Endometrium (tissue), 2 donors: ENCODE results near the gene TPST2.
"Not testable (repeated sequence)": the region's sequence is repeated elsewhere in the genome, so short reads cannot be mapped to it uniquely, and the experiment has no call there.

Source experiments
- FAIRE-seq: peaks from 2 replicates; lab custom pipeline; 2012; peaks lifted over from hg19 to GRCh38; lab: Jason Lieb, UNC
- donor health status: control.
- donor health status: control.

TPST2 gene

DNA sequence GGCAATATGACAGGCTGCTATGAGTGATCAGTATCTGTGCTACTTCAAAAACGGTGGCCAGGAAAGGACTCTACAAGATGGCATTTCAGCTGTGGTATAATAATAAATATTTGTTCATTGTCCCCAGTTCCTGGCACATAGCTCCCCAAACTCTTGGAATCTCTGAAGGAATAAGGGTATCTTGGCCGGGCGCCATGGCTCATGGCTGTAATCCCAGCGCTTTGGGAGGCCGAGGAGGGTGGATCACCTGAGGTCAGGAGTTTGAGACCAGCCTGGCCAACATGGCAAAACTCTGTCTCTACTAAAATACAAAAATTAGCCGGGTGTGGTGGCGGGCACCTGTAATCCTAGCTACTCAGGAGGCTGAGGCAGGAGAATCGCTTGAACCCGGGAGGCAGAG is 61.4 kb downstream of the TPST2 start:
- not testable (repeated sequence) for FAIRE-seq

DNA sequence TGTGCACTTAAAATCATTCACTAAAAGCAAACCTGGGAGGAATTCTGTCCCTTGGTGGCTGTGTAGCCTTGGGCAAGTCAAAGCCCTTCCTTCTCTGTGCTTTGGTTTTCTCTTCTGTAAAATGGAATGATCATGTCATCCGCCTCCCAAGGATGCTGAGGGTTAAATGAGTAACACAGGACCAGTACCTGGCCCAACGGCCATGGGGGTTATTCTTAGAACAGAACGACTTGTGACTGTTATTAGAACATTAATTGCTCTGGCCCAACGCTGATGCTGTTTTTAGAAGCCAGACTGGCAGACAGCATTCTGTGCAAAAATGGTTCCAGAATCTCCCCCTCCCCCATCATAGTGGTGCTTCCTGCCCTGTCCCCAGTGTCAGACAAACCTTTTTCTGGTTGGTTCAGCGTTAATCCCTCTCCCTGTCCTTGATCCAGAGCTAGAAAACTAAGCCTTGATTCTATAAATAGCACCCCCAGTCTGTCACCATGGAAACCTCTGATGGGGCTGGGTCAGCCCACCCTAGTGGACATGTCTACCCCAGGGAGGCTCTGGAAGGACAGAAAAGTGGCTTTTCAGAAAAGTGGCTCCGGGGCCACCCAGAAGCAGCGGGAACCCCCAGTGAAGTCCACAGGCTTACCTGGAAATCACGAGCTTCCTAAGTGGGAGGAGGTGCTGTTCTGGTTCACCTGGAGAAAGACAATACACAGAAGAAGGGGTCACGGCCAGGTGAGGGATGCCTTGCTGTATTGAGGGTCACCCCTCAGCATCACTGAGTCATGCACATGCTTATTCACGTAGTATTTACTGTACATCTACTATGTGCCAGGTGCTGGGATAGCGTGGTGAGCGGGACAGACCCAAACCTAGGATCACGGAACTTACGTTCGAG is 62.1 kb downstream of the TPST2 start:
- no peak for FAIRE-seq

DNA sequence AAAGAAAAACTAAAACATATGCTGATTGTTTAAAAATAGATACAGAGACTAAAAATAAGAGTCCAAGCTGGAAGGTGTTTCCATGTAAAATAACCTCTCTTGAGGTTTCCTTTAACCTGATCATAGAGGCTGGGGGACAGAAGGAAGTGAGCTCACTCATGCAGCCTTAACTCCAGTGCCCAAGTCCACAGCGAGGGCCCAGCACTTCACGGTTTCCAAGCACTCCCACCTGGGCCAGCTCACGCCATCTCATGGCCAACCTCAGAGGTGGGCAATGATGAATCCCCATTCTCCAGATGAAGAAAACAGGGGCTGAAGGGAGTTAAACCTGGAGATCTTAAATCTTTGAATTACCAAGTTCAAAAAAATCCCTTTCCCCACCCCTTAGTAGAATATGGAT is 62.8 kb downstream of the TPST2 start:
- no peak for FAIRE-seq

DNA sequence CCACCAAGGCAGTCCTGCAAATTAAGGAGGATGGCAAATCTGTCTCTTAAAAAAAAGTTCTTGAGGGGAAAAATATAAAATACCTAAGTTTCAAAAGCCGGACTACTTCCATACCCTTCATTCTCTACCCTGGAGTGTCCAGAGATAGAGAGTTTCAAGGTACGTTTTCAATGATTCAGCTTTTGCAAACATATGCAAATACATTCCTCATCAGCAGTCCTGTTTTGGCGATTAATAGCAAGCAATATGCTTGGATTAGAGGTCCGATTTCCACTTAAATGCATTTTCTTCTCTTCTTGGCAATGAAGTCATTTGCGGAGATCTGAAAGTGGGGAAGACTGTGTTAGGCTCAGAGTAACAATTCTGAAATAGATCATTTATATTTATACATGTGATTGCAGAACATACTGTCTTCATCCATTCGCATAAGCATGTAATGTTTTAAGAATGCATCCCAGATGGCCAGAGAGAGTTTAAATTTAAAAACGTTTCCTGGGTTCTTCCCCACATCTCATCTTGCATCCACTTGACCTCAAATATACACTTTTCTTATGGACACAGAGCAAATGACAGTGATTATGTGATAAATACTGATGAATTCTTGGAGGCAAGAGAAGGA is 63.9 kb downstream of the TPST2 start:
- no peak for FAIRE-seq

DNA sequence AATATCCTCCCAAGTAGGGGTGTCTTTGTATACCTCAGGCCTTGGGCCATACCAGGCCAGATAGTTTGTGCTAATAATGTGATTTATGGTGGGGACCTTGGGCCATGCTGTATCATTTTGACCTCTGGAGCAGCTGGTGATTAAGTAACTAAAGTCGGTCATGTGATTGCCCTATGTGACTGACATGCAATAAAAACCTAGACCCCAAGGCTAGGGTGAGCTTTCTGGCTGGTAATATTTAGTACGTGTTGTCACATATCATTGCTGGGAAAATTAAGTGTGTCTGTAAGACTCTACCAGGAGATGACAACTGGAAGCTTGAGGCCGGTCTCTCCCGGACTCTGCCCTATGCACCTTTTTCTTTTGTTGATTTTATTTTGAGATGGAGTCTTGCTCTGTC is 65.1 kb downstream of the TPST2 start:
- no peak for FAIRE-seq

DNA sequence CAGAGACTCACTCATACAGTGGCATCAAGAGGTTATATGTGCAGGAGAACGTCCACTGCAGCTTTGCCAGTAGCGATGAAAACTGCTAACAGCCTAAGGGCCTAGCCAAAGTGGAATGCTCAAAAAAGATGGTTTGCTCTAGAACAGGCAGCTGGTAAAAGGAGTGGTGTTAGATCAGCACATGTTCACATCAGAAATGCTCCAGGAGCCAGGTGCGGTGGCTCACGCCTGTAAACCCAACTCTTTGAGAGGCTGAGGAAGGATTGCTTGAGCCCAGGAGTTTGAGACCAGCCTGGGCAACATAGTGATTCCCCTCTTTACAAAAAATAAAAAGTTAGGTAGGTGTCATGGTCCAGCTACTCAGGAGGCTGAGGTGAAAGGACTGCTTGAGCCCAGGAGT is 67.3 kb downstream of the TPST2 start:
- no peak for FAIRE-seq

DNA sequence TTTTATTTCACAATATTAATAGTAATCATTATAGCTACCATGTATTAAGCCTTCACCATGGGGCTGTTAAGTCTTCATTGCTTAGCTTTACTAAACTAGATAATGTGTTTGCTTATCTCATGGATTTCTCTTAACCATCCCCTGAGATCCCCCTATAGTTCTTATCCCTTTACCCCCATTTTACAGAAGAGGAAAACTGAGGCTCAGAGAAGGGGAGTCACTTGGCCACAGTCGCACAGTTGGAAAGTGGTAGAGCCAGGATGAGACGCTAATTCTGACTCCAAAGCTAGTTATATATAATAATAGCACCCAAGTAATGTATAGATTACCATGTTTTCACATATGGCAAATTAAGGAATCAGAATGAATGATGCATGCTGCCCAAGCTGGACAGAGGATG is 67.9 kb downstream of the TPST2 start:
- no peak for FAIRE-seq

DNA sequence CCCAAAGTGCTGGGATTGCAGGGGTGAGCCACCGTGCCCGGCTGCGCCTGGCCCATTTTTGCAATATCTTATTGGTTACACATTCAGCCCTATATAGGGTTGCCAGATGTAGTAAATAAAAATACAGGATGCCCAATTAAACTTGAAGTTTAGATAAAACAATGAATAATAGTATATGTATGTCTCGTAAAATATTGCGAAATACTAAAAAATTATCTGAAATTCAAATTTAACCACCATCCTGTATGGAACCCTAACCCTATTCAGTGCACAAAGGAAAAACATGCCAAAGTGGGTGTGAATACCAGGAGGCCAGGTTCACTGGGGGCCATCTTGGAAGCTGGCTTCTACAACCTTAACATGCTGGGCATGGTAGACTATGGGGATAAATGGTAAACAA is 72.5 kb downstream of the TPST2 start:
- no peak for FAIRE-seq

DNA sequence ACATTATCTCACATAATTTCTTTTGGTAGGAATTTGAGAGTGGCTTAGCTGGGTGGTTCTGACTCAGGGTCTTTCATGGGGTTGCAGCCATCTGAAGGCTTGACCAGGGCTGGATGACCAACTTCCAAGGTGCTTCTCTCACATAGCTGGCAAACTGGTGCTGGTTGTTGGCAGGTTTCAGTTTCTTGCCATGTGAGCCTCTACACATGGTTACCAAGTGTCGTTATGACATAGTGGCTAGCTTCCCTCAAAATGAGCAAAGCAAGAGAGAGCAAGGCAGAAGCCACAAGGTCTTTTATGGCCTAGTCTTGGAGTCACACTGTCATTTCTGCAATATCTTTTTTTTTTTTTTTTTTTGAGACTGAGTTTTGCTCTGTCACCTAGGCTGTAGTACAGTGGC is 73.4 kb downstream of the TPST2 start:
- no peak for FAIRE-seq

DNA sequence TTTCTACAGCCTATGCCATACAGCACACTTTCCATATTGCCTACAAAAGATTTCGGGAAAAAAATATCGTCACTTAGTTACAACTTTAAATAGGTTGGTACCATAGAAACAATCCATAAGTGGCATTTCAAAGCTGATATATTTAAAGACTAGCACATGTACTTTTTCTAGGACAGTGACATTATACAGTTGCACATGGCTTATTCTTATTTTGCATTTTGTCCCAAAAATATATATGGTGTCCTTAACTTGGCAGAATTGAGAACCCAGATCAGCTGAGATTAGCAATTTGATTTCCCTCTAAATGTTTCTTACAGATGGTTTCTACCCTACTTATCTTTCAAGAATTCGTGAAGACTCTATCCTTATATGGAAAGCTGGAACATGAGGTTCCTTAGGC is 74.0 kb downstream of the TPST2 start:
- FAIRE-seq, result no peak

DNA sequence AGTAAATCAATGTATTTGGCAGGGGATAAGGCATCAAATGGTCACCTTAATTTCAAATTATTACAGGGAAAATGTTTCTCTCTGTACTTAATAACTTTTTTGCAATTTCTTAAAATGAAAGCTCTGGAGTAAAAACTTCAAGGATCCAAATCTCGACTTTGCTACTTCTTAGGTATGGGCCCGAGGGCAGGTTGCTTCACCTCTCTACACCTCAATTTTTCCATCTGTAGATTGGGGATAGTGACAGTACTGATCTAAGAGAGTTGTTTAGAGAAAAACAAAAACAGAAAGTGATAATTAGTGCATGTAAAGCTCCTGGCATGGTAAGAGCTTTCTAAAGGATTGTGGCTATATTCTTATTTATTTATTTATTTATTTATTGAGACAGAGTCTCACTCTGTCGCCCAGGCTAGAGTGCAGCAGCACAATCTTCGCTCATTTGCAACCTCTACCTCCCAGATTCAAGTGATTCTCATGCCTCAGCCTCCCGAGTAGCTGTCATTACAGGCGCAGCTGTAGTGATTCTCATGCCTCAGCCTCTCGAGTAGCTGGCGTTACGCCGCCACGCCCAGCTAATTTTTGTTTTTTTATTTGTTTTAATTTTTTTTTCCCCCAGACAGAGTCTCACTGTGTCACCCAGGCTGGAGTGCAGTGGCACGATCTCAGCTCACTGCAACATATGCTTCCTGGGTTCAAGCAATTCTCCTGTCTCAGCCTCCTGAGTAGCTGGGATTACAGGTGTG is 75.3 kb downstream of the TPST2 start:
- no peak for FAIRE-seq

DNA sequence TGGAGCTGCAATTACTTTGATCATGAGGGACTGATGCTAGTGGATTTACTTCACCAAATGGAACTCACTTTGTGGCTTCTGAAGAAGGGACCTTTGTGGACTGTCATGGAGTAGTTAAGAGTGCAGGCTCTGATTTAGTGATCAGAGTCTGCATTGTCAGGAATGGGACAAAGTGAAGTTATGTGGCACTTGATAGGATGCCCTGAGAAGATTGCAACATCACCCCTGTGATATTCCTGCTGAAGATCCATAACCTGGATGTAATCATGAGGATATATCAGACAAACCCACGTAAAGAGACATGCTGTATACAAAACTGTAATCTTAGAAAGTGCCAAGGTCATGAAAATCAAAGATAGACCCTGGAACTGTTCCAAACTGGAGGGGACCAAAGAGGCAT is 76.1 kb downstream of the TPST2 start:
- FAIRE-seq, result no peak

DNA sequence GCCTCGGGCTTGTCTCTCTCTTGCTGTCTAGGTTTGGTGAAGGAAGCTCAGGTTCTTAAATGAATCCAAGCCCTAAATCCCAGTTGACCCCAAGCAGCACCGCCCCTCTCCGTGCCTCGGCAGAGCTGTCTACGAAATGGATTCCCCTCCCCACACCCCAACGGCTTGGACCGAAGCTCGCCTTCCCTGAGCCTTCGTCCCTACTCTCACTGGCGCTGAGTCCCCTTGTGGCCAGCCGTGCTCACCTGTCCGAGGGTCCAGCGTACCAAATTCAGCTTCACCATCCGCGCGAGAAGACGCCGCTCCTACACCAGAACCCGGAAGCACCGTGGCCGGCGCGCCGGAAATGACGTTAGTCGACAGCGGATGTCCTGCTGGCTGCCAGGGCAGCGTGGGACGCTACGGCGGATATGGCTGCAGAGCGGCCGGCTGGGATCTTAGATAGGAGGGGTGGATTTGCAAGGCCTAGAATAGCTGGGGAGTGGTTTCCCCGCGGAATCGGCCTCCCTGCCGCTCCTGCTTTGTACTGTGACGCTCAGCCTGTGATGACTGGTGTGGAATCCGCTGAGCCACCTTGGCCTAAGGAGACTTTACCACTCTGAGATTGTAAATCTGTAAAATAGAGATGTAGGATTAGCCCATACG is 77.7 kb downstream of the TPST2 start, which contains the start of gene TFIP11:
Gene TFIP11 (minus strand): TSS at position 325 of the 645 bp plus-strand sequence. CDS start 2,201 bp downstream, outside the sequence.
- peak; percentile 69 for FAIRE-seq

DNA sequence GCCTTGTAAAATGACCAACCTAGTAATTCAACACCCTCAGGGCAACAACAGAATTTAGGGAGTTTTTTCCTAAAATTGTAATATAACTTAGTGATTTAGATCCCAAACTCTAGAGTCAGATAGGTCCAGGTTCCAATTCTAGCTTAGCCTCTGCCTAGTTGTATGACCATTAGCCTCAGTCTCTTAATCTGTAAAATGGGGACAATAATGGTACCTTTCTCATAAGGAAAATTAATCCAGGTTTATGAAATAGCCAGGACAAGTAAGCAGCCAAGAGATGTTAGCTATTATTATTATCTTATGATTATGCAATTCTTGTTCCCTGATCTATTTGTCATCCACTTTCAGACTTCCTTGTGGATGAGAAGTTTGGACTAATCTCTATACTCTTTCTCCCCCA is 81.8 kb downstream of the TPST2 start:
- FAIRE-seq, result no peak

DNA sequence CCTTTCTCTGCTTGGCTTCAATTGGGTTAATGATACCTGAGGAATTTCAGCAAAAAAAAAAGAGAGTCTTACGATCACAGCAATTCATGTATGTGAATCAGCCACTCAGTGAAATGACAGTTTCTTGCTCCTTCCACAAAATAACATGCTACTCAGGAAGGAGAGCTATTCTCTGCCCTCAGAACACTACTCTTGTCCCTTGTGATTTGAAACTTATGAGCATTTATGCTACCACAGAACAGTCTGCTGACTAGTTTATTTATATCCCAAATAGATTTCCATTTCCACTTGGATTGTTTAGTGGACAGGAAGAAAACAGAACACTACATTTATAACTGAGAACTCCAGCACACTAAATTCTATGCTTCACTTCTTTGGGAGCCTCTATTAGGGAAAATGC is 86.2 kb downstream of the TPST2 start:
- FAIRE-seq, result no peak

DNA sequence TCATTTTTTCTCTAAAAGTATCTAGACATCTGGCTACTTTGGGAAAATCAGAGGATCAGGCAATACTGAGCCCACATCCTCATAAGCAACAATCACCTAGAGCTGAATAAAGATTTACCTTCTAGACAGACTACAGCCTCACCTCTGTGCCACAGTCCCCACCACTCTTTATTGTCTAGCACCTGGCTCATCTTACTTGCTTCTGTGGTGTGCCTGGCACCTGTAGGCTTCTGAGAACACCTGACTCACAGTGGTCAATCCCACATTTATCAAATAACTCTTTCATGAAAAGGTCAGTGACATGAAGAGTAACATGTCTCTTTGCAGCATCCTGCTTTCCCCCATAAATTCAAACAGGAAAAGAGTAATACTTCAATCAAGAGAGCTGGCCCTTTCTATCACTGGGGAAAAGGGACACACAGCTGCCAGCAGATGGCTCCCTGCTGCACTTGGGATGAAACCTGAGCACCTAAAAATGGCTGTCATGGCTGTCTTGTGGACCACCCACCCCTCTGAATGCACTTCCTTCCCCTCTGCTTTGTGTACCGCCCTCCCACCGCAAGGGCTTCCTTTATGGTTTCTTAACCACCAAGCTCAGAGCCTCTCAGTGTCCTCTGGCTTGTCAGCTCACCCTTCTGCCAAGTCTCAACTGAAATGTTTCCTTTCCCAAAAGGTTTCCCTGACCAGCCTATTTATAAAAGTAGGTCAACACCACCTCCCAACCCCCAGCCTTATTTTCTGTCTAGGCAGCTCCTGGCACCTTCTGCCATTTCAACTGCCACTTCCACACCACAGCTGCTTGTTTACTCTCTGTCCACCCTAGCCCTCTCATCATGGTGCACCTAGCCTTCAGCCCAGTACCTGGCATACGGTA is 87.0 kb downstream of the TPST2 start:
- no peak for FAIRE-seq

DNA sequence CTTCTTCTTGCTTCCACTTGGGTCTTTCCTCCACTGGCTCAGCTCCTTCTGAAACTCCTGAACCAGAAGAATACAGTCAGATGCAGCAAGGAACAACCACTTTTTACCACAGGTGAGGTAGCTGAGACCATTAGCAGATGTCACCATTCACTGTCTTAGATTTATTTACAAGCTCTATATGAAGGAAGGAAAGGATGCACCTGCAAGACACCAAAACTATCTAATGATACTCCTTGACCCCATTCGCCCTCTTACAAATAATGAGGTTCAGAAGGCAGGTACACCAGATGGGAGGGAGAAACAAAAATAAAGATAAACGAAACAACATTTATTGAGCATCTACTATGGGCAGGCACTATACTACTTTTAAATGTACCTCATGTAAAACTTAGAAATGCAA is 87.9 kb downstream of the TPST2 start:
- FAIRE-seq, result no peak

DNA sequence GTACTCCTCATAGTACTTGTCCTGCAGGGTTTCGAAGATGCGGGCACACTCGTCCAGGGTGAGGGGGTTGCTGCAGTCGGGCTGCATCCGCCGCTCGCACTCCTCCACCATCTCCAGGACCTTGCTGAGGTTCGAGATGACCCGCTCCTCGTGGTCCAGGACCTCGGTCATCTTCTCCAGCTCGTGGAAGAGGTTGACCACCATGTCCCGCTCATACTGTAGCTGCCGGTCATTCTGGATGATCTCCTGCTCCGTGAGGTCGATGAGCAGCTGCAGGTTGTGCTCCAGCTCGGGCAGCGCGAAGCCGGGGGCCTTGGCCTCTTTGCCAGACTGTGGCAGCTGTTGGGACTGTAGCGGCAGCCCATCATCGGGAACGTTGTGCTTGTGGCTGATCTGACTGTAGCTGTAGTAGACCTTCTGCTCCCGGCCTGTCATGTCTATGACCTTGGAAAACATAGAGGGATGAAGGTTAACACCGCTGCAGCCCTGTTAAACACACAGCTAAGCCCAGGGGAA is 90.7 kb downstream of the TPST2 start:
- FAIRE-seq, result no peak

DNA sequence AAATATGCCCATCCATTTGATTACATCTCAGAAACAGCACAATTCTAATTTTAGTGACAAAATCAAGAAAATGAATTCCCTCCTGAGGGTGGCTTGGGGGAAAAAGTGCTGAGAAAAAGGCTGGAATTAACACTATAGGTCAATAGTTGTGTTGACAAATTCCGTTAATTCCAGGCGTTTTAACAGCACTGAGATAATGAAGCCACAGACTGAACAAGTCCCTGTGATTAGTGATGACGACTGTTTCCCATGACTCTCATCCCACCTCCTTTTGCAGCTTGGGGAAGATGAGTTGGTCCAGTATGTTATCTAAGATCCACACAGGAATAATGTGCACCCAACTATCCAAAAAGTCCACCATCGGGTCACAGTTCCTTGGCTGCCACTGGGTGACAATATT is 93.5 kb downstream of the TPST2 start:
- FAIRE-seq, result no peak

DNA sequence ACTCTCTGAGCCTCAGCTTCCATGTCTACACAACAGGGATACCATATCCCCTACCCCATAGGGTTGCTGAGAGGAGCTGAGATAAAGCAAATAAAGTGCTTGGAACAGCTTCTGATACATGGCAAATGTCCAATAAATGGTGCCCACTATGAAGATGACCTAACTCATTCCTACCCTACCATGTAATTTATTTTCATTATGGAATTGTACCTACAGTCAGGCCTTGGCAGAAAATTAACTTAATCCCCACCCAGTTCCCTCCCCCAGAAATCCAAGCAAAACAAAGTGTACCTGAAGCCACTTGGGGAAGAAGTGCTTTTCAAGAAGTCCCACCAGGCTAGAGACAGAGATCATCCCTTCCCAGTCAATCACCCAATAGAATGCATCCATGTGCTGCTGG is 95.4 kb downstream of the TPST2 start:
- no peak for FAIRE-seq

DNA sequence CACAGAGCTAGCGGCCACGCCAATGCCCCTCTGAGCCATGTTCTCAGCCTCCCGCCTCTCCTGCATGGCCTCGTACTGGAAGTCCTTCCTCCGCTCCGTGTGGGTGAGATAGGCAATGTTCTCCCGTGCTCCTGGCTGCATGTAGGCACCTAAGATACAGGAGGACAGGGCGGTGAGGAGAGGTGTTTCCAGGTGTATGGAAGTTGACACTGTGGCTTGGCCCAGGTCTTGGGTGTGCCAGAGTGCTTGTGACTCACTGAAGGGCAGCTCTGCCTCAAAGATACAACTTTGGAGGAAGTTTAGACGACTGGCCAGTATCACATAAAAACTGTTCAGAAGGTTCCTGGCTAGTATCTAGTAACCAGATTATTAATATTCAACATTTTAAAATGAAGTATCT is 97.7 kb downstream of the TPST2 start:
- no peak for FAIRE-seq
